ENCODE data around the gene PSKH1.

The PSKH1 gene

GRCh38 chr16:67853670-67854069 lies 39.4 kb upstream of the PSKH1 start:
- Histone ChIP-seq H2AFZ (ENCODE audit: low read depth) (no peak overlapping the region), H3K4me3 (IDR thresholded peaks at IDR 0.05; ENCODE audit: insufficient read depth, low read depth, low read length) (no peak overlapping the region), H4K20me1 (ENCODE audit: insufficient read depth) (peaks cover 14% of the 10 kb centered on the region)

GRCh38 chr16:67855789-67856188 lies 37.3 kb upstream of the PSKH1 start:
- Histone ChIP-seq H3K36me3 (ENCODE audit: insufficient read depth) (no peaks in the 10 kb centered on the region), H3K9ac (no peak overlapping the region), H3K4me2 (no peak overlapping the region), H4K20me1 (ENCODE audit: insufficient read depth) (peaks cover 14% of the 10 kb centered on the region), H3K79me2 (ENCODE audit: insufficient read depth, low read depth) (peaks cover 83% of the 10 kb centered on the region), H3K27me3 (ENCODE audit: insufficient read depth, low read depth) (no peaks in the 10 kb centered on the region), H3K4me3 (IDR thresholded peaks at IDR 0.05; ENCODE audit: insufficient read depth, low read depth, low read length) (no peak overlapping the region), H2AFZ (ENCODE audit: low read depth) (no peak overlapping the region), H3K27ac (no peak overlapping the region), H3K4me1 (ENCODE audit: low read depth, poor library complexity, severe bottlenecking) (peaks cover 30% of the 10 kb centered on the region)
- no peak for TF ChIP-seq CTCF (conservative IDR thresholded peaks at IDR 0.05; ENCODE audit: low read depth, low read length)

More at GRCh38 chr16:67853670-67854069, 39.4 kb upstream of the PSKH1 start:
- no peaks in the 10 kb centered on the region for H3K27me3 ChIP-seq (ENCODE audit: insufficient read depth, low read depth)
- no peaks in the 10 kb centered on the region for H3K36me3 ChIP-seq (ENCODE audit: insufficient read depth)
- H3K4me1 ChIP-seq (ENCODE audit: low read depth, poor library complexity, severe bottlenecking) = peaks cover 24% of the 10 kb centered on the region
- H3K9ac ChIP-seq = no peak overlapping the region
- H3K27ac ChIP-seq = no peak overlapping the region
- no peak for TF ChIP-seq CTCF (conservative IDR thresholded peaks at IDR 0.05; ENCODE audit: low read depth, low read length)
- no peak overlapping the region for H3K4me2 ChIP-seq
- H3K79me2 ChIP-seq (ENCODE audit: insufficient read depth, low read depth) = peaks cover 90% of the 10 kb centered on the region

- H3K4me1 ChIP-seq (ENCODE audit: low read depth, poor library complexity, severe bottlenecking) = peaks cover 43% of the 10 kb centered on the region
- H3K4me3 ChIP-seq (IDR thresholded peaks at IDR 0.05; ENCODE audit: insufficient read depth, low read depth, low read length) = no peak overlapping the region
- peaks cover 83% of the 10 kb centered on the region for H3K79me2 ChIP-seq (ENCODE audit: insufficient read depth, low read depth)
- H3K27me3 ChIP-seq (ENCODE audit: insufficient read depth, low read depth) = no peaks in the 10 kb centered on the region
- H2AFZ ChIP-seq (ENCODE audit: low read depth) = no peak overlapping the region
- H3K36me3 ChIP-seq (ENCODE audit: insufficient read depth) = no peaks in the 10 kb centered on the region
- peaks cover 14% of the 10 kb centered on the region for H4K20me1 ChIP-seq (ENCODE audit: insufficient read depth)
- H3K9ac ChIP-seq = no peak overlapping the region
- TF ChIP-seq CTCF (conservative IDR thresholded peaks at IDR 0.05; ENCODE audit: low read depth, low read length) = no peak
- no peak overlapping the region for H3K27ac ChIP-seq
- H3K4me2 ChIP-seq = no peak overlapping the region
These were observed 36.0 kb upstream of the PSKH1 start for GRCh38 chr16:67856927-67857546.

- no peak for TF ChIP-seq CTCF (conservative IDR thresholded peaks at IDR 0.05; ENCODE audit: low read depth, low read length)
- Histone ChIP-seq H3K36me3 (ENCODE audit: insufficient read depth) (no peaks in the 10 kb centered on the region), H3K27me3 (ENCODE audit: insufficient read depth, low read depth) (no peaks in the 10 kb centered on the region), H4K20me1 (ENCODE audit: insufficient read depth) (peaks cover 14% of the 10 kb centered on the region), H3K79me2 (ENCODE audit: insufficient read depth, low read depth) (peaks cover 88% of the 10 kb centered on the region), H3K27ac (no peak overlapping the region), H2AFZ (ENCODE audit: low read depth) (no peak overlapping the region), H3K4me2 (no peak overlapping the region), H3K9ac (no peak overlapping the region), H3K4me3 (IDR thresholded peaks at IDR 0.05; ENCODE audit: insufficient read depth, low read depth, low read length) (no peak overlapping the region), H3K4me1 (ENCODE audit: low read depth, poor library complexity, severe bottlenecking) (peaks cover 47% of the 10 kb centered on the region)
These were observed 35.4 kb upstream of the PSKH1 start for GRCh38 chr16:67857547-67858233.

All from KMS-11 (cell line).